HEK293 (cell line): ENCODE measurements around the gene TAS1R3.
A peak's percentile ranks its signal among the peaks of the same experiment; 100 is the strongest.

ENCODE experiments used
- CTCF ChIA-PET: fragments of 350-600 bp; formaldehyde crosslinking; extraction: SDS; loops from one replicate; lab custom pipeline; 2021; ENCODE audit warnings: antibody characterized with exemption; lab: Yijun Ruan, JAX
- POLR2A ChIA-PET: fragments of 300-600 bp; formaldehyde crosslinking; extraction: SDS; loops from one replicate; lab custom pipeline; 2020; ENCODE audit warnings: antibody characterized with exemption, inconsistent platforms; lab: Yijun Ruan, JAX
- H3K27ac ChIP-seq: fragments of 200-500 bp; sonication (Bioruptor generic); 2 replicates; pipeline ENCODE4 v1.5.1; 2014; ENCODE audit warnings: low read depth, low read length, control low read depth, inconsistent platforms; ENCODE audit errors: extremely low read depth
- H3K36me3 ChIP-seq, 2 experiments: fragments of 200-500 bp in 1 of 2; sonication (Bioruptor generic) in 1 of 2; 1 replicate in 1 of 2; 2 replicates in 1 of 2; pipeline ENCODE4 v1.5.1; 2014 to 2017; ENCODE audit warnings: inconsistent platforms in 2 of 2, low read length in 2 of 2; ENCODE audit not compliant: control insufficient read depth in 2 of 2, insufficient read depth in 1 of 2
- H3K4me1 ChIP-seq: fragments of 200-500 bp; sonication (Bioruptor generic); 2 replicates; pipeline ENCODE4 v1.5.1; 2014; ENCODE audit warnings: mild to moderate bottlenecking, low read length, inconsistent platforms; ENCODE audit not compliant: control insufficient read depth, insufficient read depth
- H3K4me3 ChIP-seq: 2 replicates; pipeline ENCODE4 v1.5.1; 2011; ENCODE audit warnings: low read depth, mild to moderate bottlenecking, control low read depth, low read length, moderate library complexity
- H3K9me3 ChIP-seq: fragments of 200-500 bp; sonication (Bioruptor generic); 2 replicates; pipeline ENCODE4 v1.5.1; 2014; ENCODE audit warnings: low read depth, low read length, inconsistent platforms; ENCODE audit not compliant: control insufficient read depth, insufficient read depth
- HOXC10 ChIP-seq: sonication (generic); formaldehyde crosslinking; IDR thresholded peaks from 2 replicates; pipeline ENCODE4 v1.8.1; 2023; ENCODE audit warnings: mild to moderate bottlenecking, missing genetic modification reagents
- IKZF3 ChIP-seq: fragments of 450-650 bp; IDR thresholded peaks from 2 replicates; pipeline ENCODE4 v1.5.0; 2018; ENCODE audit warnings: missing biosample characterization, mild to moderate bottlenecking, missing genetic modification characterization, moderate library complexity
- KLF1 ChIP-seq: fragments of 450-650 bp; formaldehyde crosslinking; IDR thresholded peaks from 2 replicates; pipeline ENCODE4 v1.5.1; 2016; ENCODE audit warnings: missing biosample characterization, missing genetic modification characterization
- KLF16 ChIP-seq: fragments of 450-650 bp; formaldehyde crosslinking; IDR thresholded peaks from 2 replicates; pipeline ENCODE4 v1.5.1; 2017; ENCODE audit warnings: missing biosample characterization, missing genetic modification characterization
- OSR2 ChIP-seq: fragments of 450-650 bp; formaldehyde crosslinking; IDR thresholded peaks from 2 replicates; pipeline ENCODE4 v1.5.1; 2016; ENCODE audit warnings: missing biosample characterization, missing genetic modification characterization
- SCRT2 ChIP-seq: fragments of 450-650 bp; formaldehyde crosslinking; IDR thresholded peaks from 2 replicates; pipeline ENCODE4 v1.5.1; 2016; ENCODE audit warnings: missing biosample characterization, missing genetic modification characterization
- SP2 ChIP-seq: fragments of 450-650 bp; formaldehyde crosslinking; IDR thresholded peaks from 2 replicates; pipeline ENCODE4 v1.5.1; 2016; ENCODE audit warnings: missing biosample characterization, missing genetic modification characterization
- SP7 ChIP-seq: fragments of 450-650 bp; formaldehyde crosslinking; IDR thresholded peaks from 2 replicates; pipeline ENCODE4 v1.5.1; 2016; ENCODE audit warnings: missing biosample characterization, missing genetic modification characterization
- ZBTB48 ChIP-seq: fragments of 450-650 bp; formaldehyde crosslinking; IDR thresholded peaks from 2 replicates; pipeline ENCODE4 v1.5.1; 2016; ENCODE audit warnings: missing biosample characterization, missing genetic modification characterization
- ZIC2 ChIP-seq: fragments of 450-650 bp; formaldehyde crosslinking; IDR thresholded peaks from 2 replicates; pipeline ENCODE4 v1.5.1; 2016; ENCODE audit warnings: missing biosample characterization, missing genetic modification characterization
- ZNF114 ChIP-seq: fragments of 450-650 bp; formaldehyde crosslinking; IDR thresholded peaks from 2 replicates; pipeline ENCODE4 v1.5.0; 2017; ENCODE audit warnings: missing biosample characterization, missing genetic modification characterization
- ZNF140 ChIP-seq: fragments of 450-650 bp; formaldehyde crosslinking; IDR thresholded peaks from 2 replicates; pipeline ENCODE4 v1.5.1; 2016; ENCODE audit warnings: missing biosample characterization, missing genetic modification characterization
- ZNF155 ChIP-seq: fragments of 450-650 bp; formaldehyde crosslinking; IDR thresholded peaks from 2 replicates; pipeline ENCODE4 v1.5.1; 2016; ENCODE audit warnings: missing biosample characterization, missing genetic modification characterization
- ZNF221 ChIP-seq: fragments of 450-650 bp; formaldehyde crosslinking; IDR thresholded peaks from 2 replicates; pipeline ENCODE4 v1.5.1; 2017; ENCODE audit warnings: missing biosample characterization, missing genetic modification characterization, borderline replicate concordance
- ZNF292 ChIP-seq: fragments of 450-650 bp; formaldehyde crosslinking; IDR thresholded peaks from 2 replicates; pipeline ENCODE4 v1.5.1; 2016; ENCODE audit warnings: low read depth, missing biosample characterization, missing genetic modification characterization, borderline replicate concordance
- ZNF311 ChIP-seq: fragments of 450-650 bp; formaldehyde crosslinking; IDR thresholded peaks from 2 replicates; pipeline ENCODE4 v1.5.1; 2017; ENCODE audit warnings: missing biosample characterization, missing genetic modification characterization, borderline replicate concordance
- ZNF335 ChIP-seq: fragments of 450-650 bp; formaldehyde crosslinking; conservative IDR thresholded peaks from 2 replicates; pipeline ENCODE4 v1.5.1; 2016; ENCODE audit warnings: missing biosample characterization, missing genetic modification characterization
- ZNF426 ChIP-seq: fragments of 450-650 bp; formaldehyde crosslinking; IDR thresholded peaks from 2 replicates; pipeline ENCODE4 v1.5.1; 2017; ENCODE audit warnings: missing biosample characterization, missing genetic modification characterization, mild to moderate bottlenecking, inconsistent platforms, moderate library complexity
- ZNF561 ChIP-seq: fragments of 450-650 bp; IDR thresholded peaks from 2 replicates; pipeline ENCODE4 v1.5.1; 2018; ENCODE audit warnings: missing biosample characterization, missing genetic modification characterization, borderline replicate concordance
- ZNF624 ChIP-seq: fragments of 450-650 bp; formaldehyde crosslinking; IDR thresholded peaks from 2 replicates; pipeline ENCODE4 v1.5.1; 2017; ENCODE audit warnings: missing biosample characterization, missing genetic modification characterization
- ZSCAN30 ChIP-seq: fragments of 450-650 bp; IDR thresholded peaks from 2 replicates; pipeline ENCODE4 v1.5.1; 2018; ENCODE audit warnings: missing biosample characterization, mild to moderate bottlenecking, missing genetic modification characterization, moderate library complexity
- TF ChIP-seq, protein P1 (sequence below): sonication (generic); formaldehyde crosslinking; IDR thresholded peaks from 2 replicates; pipeline ENCODE4 v1.8.1; 2022; ENCODE audit warnings: mild to moderate bottlenecking, moderate library complexity, missing genetic modification reagents
- TF ChIP-seq, protein P2 (sequence below): fragments of 450-650 bp; formaldehyde crosslinking; IDR thresholded peaks from 2 replicates; pipeline ENCODE4 v1.5.1; 2016; ENCODE audit warnings: missing biosample characterization, missing genetic modification characterization, low read depth
- TF ChIP-seq, protein P3 (sequence below): fragments of 450-650 bp; formaldehyde crosslinking; IDR thresholded peaks from 2 replicates; pipeline ENCODE4 v1.5.1; 2016; ENCODE audit warnings: missing biosample characterization, missing genetic modification characterization
- TF ChIP-seq, protein P4 (sequence below): fragments of 450-650 bp; formaldehyde crosslinking; IDR thresholded peaks from 2 replicates; pipeline ENCODE4 v1.5.1; 2016; ENCODE audit warnings: missing biosample characterization, missing genetic modification characterization

TAS1R3 gene

DNA sequence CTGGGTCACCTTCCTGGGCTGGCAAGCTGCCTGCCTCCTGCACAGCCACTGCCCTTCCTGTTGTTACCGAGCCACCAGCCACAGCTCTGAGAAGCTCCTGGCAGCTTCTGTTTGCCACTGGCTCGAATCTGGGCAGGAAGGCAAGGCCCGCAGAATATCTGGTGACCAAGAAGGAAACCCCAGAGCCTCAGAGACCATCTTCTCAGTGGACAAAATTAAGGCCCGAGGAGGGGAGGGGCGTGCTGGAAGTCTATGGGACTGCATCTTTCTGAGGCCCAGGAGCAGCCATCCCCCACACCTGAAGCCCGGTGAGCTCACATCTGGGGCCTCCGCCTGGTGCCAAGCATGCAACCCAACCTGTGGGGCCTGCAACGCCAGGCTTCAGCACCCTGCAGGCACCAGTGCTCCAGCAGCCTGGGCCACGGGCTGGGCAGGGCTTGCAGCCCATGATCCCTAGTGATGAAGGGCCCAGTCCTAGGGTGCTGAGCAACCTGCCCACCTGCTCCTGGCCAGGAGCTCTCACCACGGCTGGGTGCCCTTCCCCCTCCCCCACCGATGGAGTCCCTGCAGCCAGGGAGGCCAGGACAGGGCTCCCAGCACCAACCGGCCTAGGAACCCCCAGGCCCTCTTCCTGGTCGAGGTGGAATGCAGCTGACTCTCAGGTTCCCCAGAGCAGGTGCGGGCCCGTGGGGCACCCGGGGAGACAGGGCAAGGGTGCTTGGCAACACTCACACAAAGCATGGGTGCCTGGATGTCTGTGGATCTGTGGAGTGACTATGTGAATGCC is 5.6 kb upstream of the TAS1R3 start:
- peak overlapping the region; percentile 84 for H3K27ac ChIP-seq
- POLR2A ChIA-PET = interaction anchor here (0.7 to 1.4 kb wide), 2 partner anchors 9 to 12 kb away, joined by 3 to 6 read pairs; no protein-coding TSS in a partner anchor

DNA sequence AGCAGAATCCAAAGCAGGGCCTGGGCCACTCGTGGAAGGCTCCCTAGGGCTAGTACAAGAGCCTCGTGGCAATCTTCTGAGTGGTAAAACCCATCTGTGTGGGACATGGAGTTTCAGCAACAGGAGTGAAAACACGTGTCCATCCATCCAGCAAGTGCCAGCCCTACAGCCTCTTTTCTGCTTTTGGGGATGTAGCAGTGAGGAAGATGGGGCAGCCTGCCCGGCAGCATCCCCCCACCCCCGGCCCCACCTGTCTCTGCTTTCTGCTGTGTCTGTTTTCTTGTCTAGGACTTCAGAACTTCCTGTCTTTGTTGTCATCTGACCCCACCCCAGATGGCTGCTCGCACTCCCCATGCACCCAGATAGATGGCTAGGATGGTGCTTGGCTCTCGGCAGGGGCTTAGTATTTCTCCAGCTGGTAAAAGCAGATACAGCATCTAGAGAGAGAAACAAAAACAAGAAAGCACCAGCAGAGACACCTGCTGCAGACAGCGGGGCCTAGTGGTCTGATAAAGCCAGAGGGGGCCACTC is 4.9 kb upstream of the TAS1R3 start:
- Histone ChIP-seq H3K4me3 (no peak overlapping the region), H3K36me3 (peaks cover 0 to 39% of the 10 kb centered on the region in 2 experiments; a peak in 2 of 3 replicates)
- POLR2A ChIA-PET = interaction anchor here (1.4 kb wide), 1 partner anchor 11 kb away, joined by 6 read pairs; no protein-coding TSS in a partner anchor
- TF ChIP-seq KLF16 (tag by site-specific recombination) (no peak), ZNF561 (no peak), HOXC10 (CRISPR knock-in tag) (no peak), ZNF624 (tag by site-specific recombination) (no peak), ZIC2 (tag by site-specific recombination) (peak; percentile 75)
- TF ChIP-seq, all 188 proteins: peak for 1
- Histone ChIP-seq H3K9me3 (no peaks in the 10 kb centered on the region), H3K4me1 (peaks cover 7% of the 10 kb centered on the region; the same call in 1 of the 2 replicates), H3K27ac (peak overlapping the region; percentile 84; the same call in 1 of the 2 replicates)
- CTCF ChIA-PET = interaction anchor here (0.6 to 0.8 kb wide), 2 partner anchors 19 to 184 kb away, joined by 5 read pairs; no protein-coding TSS in a partner anchor

More for the DNA sequence above, 5.6 kb upstream of the TAS1R3 start:
- peaks cover 7% of the 10 kb centered on the region; the same call in 1 of the 2 replicates for H3K4me1 ChIP-seq
- H3K4me3 ChIP-seq = peak overlapping the region; percentile 93
- H3K9me3 ChIP-seq = no peaks in the 10 kb centered on the region
- CTCF ChIA-PET = interaction anchor here (0.6 kb wide), 1 partner anchor 185 kb away, joined by 5 read pairs; no protein-coding TSS in a partner anchor
- H3K36me3 ChIP-seq = peaks cover 0 to 46% of the 10 kb centered on the region in 2 experiments; a peak in 2 of 3 replicates
- TF ChIP-seq ZBTB48 (0 out of 2 replicates have a peak, but pooled peaks have one; percentile 16), ZNF155 (tag by site-specific recombination) (no peak), SP7 (tag by site-specific recombination) (no peak), SCRT2 (tag by site-specific recombination) (peak; percentile 15; the same call in 1 of the 2 replicates), ZNF292 (tag by site-specific recombination) (no peak), OSR2 (tag by site-specific recombination) (peak; percentile 44), ZNF426 (tag by site-specific recombination) (no peak), ZSCAN30 (tag by site-specific recombination) (no peak), ZNF114 (tag by site-specific recombination) (no peak), ZNF221 (tag by site-specific recombination) (no peak), ZNF335 (tag by site-specific recombination) (peak; percentile 12), KLF1 (tag by site-specific recombination) (no peak), IKZF3 (tag by site-specific recombination) (no peak), ZNF140 (tag by site-specific recombination) (no peak), ZNF311 (tag by site-specific recombination) (no peak), SP2 (no peak)
- TF ChIP-seq, protein P1, sequence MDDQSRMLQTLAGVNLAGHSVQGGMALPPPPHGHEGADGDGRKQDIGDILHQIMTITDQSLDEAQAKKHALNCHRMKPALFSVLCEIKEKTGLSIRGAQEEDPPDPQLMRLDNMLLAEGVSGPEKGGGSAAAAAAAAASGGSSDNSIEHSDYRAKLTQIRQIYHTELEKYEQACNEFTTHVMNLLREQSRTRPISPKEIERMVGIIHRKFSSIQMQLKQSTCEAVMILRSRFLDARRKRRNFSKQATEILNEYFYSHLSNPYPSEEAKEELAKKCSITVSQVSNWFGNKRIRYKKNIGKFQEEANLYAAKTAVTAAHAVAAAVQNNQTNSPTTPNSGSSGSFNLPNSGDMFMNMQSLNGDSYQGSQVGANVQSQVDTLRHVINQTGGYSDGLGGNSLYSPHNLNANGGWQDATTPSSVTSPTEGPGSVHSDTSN (CRISPR knock-in tag) = no peak
- TF ChIP-seq, protein P2, sequence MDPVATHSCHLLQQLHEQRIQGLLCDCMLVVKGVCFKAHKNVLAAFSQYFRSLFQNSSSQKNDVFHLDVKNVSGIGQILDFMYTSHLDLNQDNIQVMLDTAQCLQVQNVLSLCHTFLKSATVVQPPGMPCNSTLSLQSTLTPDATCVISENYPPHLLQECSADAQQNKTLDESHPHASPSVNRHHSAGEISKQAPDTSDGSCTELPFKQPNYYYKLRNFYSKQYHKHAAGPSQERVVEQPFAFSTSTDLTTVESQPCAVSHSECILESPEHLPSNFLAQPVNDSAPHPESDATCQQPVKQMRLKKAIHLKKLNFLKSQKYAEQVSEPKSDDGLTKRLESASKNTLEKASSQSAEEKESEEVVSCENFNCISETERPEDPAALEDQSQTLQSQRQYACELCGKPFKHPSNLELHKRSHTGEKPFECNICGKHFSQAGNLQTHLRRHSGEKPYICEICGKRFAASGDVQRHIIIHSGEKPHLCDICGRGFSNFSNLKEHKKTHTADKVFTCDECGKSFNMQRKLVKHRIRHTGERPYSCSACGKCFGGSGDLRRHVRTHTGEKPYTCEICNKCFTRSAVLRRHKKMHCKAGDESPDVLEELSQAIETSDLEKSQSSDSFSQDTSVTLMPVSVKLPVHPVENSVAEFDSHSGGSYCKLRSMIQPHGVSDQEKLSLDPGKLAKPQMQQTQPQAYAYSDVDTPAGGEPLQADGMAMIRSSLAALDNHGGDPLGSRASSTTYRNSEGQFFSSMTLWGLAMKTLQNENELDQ (tag by site-specific recombination) = no peak
- TF ChIP-seq, protein P3, sequence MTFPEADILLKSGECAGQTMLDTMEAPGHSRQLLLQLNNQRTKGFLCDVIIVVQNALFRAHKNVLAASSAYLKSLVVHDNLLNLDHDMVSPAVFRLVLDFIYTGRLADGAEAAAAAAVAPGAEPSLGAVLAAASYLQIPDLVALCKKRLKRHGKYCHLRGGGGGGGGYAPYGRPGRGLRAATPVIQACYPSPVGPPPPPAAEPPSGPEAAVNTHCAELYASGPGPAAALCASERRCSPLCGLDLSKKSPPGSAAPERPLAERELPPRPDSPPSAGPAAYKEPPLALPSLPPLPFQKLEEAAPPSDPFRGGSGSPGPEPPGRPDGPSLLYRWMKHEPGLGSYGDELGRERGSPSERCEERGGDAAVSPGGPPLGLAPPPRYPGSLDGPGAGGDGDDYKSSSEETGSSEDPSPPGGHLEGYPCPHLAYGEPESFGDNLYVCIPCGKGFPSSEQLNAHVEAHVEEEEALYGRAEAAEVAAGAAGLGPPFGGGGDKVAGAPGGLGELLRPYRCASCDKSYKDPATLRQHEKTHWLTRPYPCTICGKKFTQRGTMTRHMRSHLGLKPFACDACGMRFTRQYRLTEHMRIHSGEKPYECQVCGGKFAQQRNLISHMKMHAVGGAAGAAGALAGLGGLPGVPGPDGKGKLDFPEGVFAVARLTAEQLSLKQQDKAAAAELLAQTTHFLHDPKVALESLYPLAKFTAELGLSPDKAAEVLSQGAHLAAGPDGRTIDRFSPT (tag by site-specific recombination) = 0 out of 2 replicates have a peak, but pooled peaks have one; percentile 12
- TF ChIP-seq, protein P4, sequence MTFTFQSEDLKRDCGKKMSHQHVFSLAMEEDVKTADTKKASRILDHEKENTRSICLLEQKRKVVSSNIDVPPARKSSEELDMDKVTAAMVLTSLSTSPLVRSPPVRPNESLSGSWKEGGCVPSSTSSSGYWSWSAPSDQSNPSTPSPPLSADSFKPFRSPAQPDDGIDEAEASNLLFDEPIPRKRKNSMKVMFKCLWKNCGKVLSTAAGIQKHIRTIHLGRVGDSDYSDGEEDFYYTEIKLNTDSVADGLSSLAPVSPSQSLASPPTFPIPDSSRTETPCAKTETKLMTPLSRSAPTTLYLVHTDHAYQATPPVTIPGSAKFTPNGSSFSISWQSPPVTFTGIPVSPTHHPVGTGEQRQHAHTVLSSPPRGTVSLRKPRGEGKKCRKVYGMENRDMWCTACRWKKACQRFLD = no peak
